ENCODE results near the gene NOXRED1. TPM values are rescaled to one million over a fixed set of nuclear protein-coding genes. Genes with fewer than 3 reads are reported as not detected.

Gene NOXRED1
- total and polyA plus RNA-seq, 2 donors (not counting 1 experiment from before 2014, with no cell fraction given), result 0.42 to 1.5 TPM

- H3K9me3 ChIP-seq (ENCODE audit: control extremely low read depth in 1 of 3, control insufficient read depth in 2 of 3, insufficient read depth in 1 of 3, low read length in 2 of 3), result no peaks in the 10 kb centered on the region
- DNase-seq (peak; percentile 61), ATAC-seq (ENCODE audit: low read depth) (no peak)
- Mint-ChIP-seq H3K27ac (peak overlapping the region; percentile 97), H3K9me3 (ENCODE audit: insufficient read depth) (no peaks in the 10 kb centered on the region), H3K4me3 (peak overlapping the region; percentile 95), H3K27me3 (no peaks in the 10 kb centered on the region), H3K4me1 (peaks cover 53% of the 10 kb centered on the region)
- H3K4me3 ChIP-seq (ENCODE audit: control extremely low read depth in 1 of 5, extremely low read depth in 1 of 5, insufficient read depth in 1 of 5, low read depth in 2 of 5, low read length in 4 of 5), result peak overlapping the region; percentile 67 to 100 (median 91)
- no peaks in the 10 kb centered on the region for H4K20me1 ChIP-seq (ENCODE audit: control insufficient read depth, insufficient read depth, low read length, poor library complexity, severe bottlenecking)
- peak overlapping the region; percentile 80 for H3K4me2 ChIP-seq (replicated peaks; ENCODE audit: low read depth, low read length, poor library complexity, severe bottlenecking)
- H3K79me2 ChIP-seq (ENCODE audit: control insufficient read depth, insufficient read depth, low read length), result peaks cover 63% of the 10 kb centered on the region
- H3K36me3 ChIP-seq (replicated peaks in 1 of 2; ENCODE audit: control extremely low read depth in 1 of 2, control insufficient read depth in 1 of 2, extremely low read depth in 1 of 2, insufficient read depth in 2 of 2, low read length in 1 of 2), result no peaks in the 10 kb centered on the region
- CTCF ChIA-PET, result interaction anchor here (3.0 kb wide), 1 partner anchor 59 kb away, joined by 11 read pairs; no protein-coding TSS in a partner anchor
- H3K4me1 ChIP-seq (ENCODE audit: control insufficient read depth in 2 of 2, insufficient read depth in 2 of 2, low read length in 2 of 2), result peaks cover 51 to 52% of the 10 kb centered on the region in 2 donors
- peak overlapping the region; percentile 98 for H2AFZ ChIP-seq (ENCODE audit: insufficient read depth, low read depth, low read length, poor library complexity, severe bottlenecking)
- intact Hi-C loops (cut with micrococcal nuclease), result loop anchor here (5.0 to 10.0 kb wide), 2 partner anchors 217 to 389 kb away; partner anchors contain the start of gene SNW1
- peak overlapping the region; percentile 18 to 85 for H3K27ac ChIP-seq (ENCODE audit: low read length in 2 of 2)
- WGBS (ENCODE audit: insufficient coverage), result no CpG with 5 or more reads among the region's 9 CpGs
- TF ChIP-seq EZH2 (IDR thresholded peaks at IDR 0.05; ENCODE audit: borderline replicate concordance, insufficient read depth, low read depth, low read length, poor library complexity, severe bottlenecking) (no peak), CTCF (IDR thresholded peaks at IDR 0.05) (no peak)
- H3K9ac ChIP-seq (ENCODE audit: low read length), result peak overlapping the region; percentile 89
- H3K27me3 ChIP-seq (replicated peaks in 1 of 4; ENCODE audit: control extremely low read depth in 1 of 4, control insufficient read depth in 3 of 4, insufficient read depth in 4 of 4, low read length in 3 of 4), result no peaks in the 10 kb centered on the region
- POLR2A ChIA-PET, result no interaction called here
These were observed 48.0 kb downstream of the NOXRED1 start for GRCh38 chr14:77375164-77375950.

Measured in B cell (primary cell).